GM21529 (cell line): ENCODE measurements around the gene RAP1GAP.

Experiments used
- ATAC-seq: cut with Tn5 transposase; IDR thresholded peaks from one replicate; pipeline ENCODE4 v1.9.1; 2021; ENCODE audit not compliant: unreplicated experiment

RAP1GAP gene

GRCh38 chr1:21614419-21615115 is 54.6 kb downstream of the RAP1GAP start:
- no peak for ATAC-seq

GRCh38 chr1:21613072-21613867 is 55.9 kb downstream of the RAP1GAP start:
- no peak for ATAC-seq

- no peak for ATAC-seq
Measured at GRCh38 chr1:21612057-21612456, 57.1 kb downstream of the RAP1GAP start.

- no peak for ATAC-seq
Measured at GRCh38 chr1:21610989-21611785, 58.0 kb downstream of the RAP1GAP start.

- ATAC-seq: no peak
Measured at GRCh38 chr1:21610027-21610426, 59.1 kb downstream of the RAP1GAP start.

- ATAC-seq: no peak
Measured at GRCh38 chr1:21608798-21609197, 60.4 kb downstream of the RAP1GAP start.

GRCh38 chr1:21607549-21608529 is 61.3 kb downstream of the RAP1GAP start:
- ATAC-seq: peak; percentile 79

- no peak for ATAC-seq
Measured at GRCh38 chr1:21605964-21606705, 63.0 kb downstream of the RAP1GAP start.

GRCh38 chr1:21605012-21605715 is 64.0 kb downstream of the RAP1GAP start:
- ATAC-seq: no peak

GRCh38 chr1:21604208-21604957 is 64.8 kb downstream of the RAP1GAP start:
- ATAC-seq: no peak

- ATAC-seq: no peak
Measured at GRCh38 chr1:21603177-21604138, 65.7 kb downstream of the RAP1GAP start.

GRCh38 chr1:21601278-21602048 is 67.7 kb downstream of the RAP1GAP start:
- ATAC-seq: no peak

GRCh38 chr1:21599402-21599801 is 69.8 kb downstream of the RAP1GAP start:
- no peak for ATAC-seq

GRCh38 chr1:21598904-21599303 is 70.3 kb downstream of the RAP1GAP start:
- ATAC-seq: no peak

GRCh38 chr1:21598417-21598816 is 70.7 kb downstream of the RAP1GAP start:
- ATAC-seq: no peak

GRCh38 chr1:21597753-21598152 is 71.4 kb downstream of the RAP1GAP start:
- no peak for ATAC-seq
